ENCODE results near the gene GPATCH3. TPM values are rescaled to one million over a fixed set of nuclear protein-coding genes. Genes with fewer than 3 reads are reported as not detected.

The GPATCH3 gene
- total and polyA plus RNA-seq, 5 experiments from 2014 or later = 10.9 to 30.3 (median 15.2) TPM

- Mint-ChIP-seq H3K27ac (no peak overlapping the region), H3K4me1 (peaks cover 6 to 16% (median 13%) of the 10 kb centered on the region in 4 donors), H3K4me3 (no peak overlapping the region), H3K9me3 (no peaks in the 10 kb centered on the region), H3K36me3 (peaks cover 0 to 19% (median 0%) of the 10 kb centered on the region in 3 donors), H3K27me3 (no peaks in the 10 kb centered on the region)
- ATAC-seq = no peak
- POLR2A ChIA-PET = interaction anchor here (0.6 to 1.1 kb wide), 2 partner anchors 12 to 30 kb away, joined by 3 to 4 read pairs; no protein-coding TSS in a partner anchor
- no peak for DNase-seq
Measured at GRCh38 chr1:26858891-26859640, 41.2 kb downstream of the GPATCH3 start.

- Mint-ChIP-seq H3K4me3 (no peak overlapping the region), H3K9me3 (no peaks in the 10 kb centered on the region), H3K27ac (peak overlapping the region in 1 of 10 donors; percentile 4), H3K36me3 (peaks cover 0 to 25% (median 0%) of the 10 kb centered on the region in 3 donors), H3K4me1 (peaks cover 3 to 9% (median 5%) of the 10 kb centered on the region in 4 donors), H3K27me3 (no peaks in the 10 kb centered on the region)
- ATAC-seq (no peak), DNase-seq (no peak)
- POLR2A ChIA-PET = interaction anchor here (0.5 to 1.1 kb wide), 3 partner anchors 13 to 39 kb away, joined by 3 to 4 read pairs (median 3); no protein-coding TSS in a partner anchor
Measured at GRCh38 chr1:26858160-26858559, 42.1 kb downstream of the GPATCH3 start.

- no peak for DNase-seq
- H3K27ac Mint-ChIP-seq = peak overlapping the region in 2 of 10 donors; percentile 4 to 29
- peaks cover 0 to 31% (median 3%) of the 10 kb centered on the region in 3 donors for H3K36me3 Mint-ChIP-seq
- no peaks in the 10 kb centered on the region for H3K9me3 Mint-ChIP-seq
- H3K4me3 Mint-ChIP-seq = no peak overlapping the region
- H3K27me3 Mint-ChIP-seq = no peaks in the 10 kb centered on the region
- POLR2A ChIA-PET = interaction anchor here (0.5 to 0.7 kb wide), 2 partner anchors 19 to 39 kb away, joined by 3 read pairs; no protein-coding TSS in a partner anchor
- no peak for ATAC-seq
- H3K4me1 Mint-ChIP-seq = peaks cover 0 to 4% (median 3%) of the 10 kb centered on the region in 4 donors
Measured at GRCh38 chr1:26857473-26858060, 42.7 kb downstream of the GPATCH3 start.

GRCh38 chr1:26856604-26857469 is 43.4 kb downstream of the GPATCH3 start:
- Mint-ChIP-seq H3K4me3 (no peak overlapping the region), H3K27ac (peak overlapping the region in 1 of 10 donors; percentile 10), H3K4me1 (peaks cover 0 to 2% (median 0%) of the 10 kb centered on the region in 4 donors), H3K9me3 (no peaks in the 10 kb centered on the region), H3K27me3 (no peaks in the 10 kb centered on the region), H3K36me3 (peaks cover 0 to 38% (median 5%) of the 10 kb centered on the region in 3 donors)
- POLR2A ChIA-PET = interaction anchor here (1.4 kb wide), 1 partner anchor 8 kb away, joined by 6 read pairs; no protein-coding TSS in a partner anchor
- DNase-seq (no peak), ATAC-seq (no peak)

GRCh38 chr1:26856181-26856580 is 44.1 kb downstream of the GPATCH3 start:
- H3K27me3 Mint-ChIP-seq = no peaks in the 10 kb centered on the region
- peaks cover 0 to 45% (median 12%) of the 10 kb centered on the region in 3 donors for H3K36me3 Mint-ChIP-seq
- no peaks in the 10 kb centered on the region for H3K9me3 Mint-ChIP-seq
- H3K4me3 Mint-ChIP-seq = no peak overlapping the region
- peak overlapping the region in 1 of 10 donors; percentile 37 for H3K27ac Mint-ChIP-seq
- DNase-seq (no peak), ATAC-seq (no peak)
- H3K4me1 Mint-ChIP-seq = peaks cover 0 to 2% (median 0%) of the 10 kb centered on the region in 4 donors
- POLR2A ChIA-PET = interaction anchor here (1.4 kb wide), 1 partner anchor 8 kb away, joined by 6 read pairs; no protein-coding TSS in a partner anchor

- Mint-ChIP-seq H3K27ac (peak overlapping the region in 1 of 10 donors; percentile 37), H3K9me3 (no peaks in the 10 kb centered on the region), H3K4me1 (peaks cover 0 to 2% (median 0%) of the 10 kb centered on the region in 4 donors), H3K36me3 (peaks cover 0 to 50% (median 12%) of the 10 kb centered on the region in 3 donors), H3K4me3 (no peak overlapping the region), H3K27me3 (no peaks in the 10 kb centered on the region)
- ATAC-seq = no peak
- no peak for DNase-seq
- POLR2A ChIA-PET = interaction anchor here (0.7 to 1.4 kb wide), 2 partner anchors 9 to 23 kb away, joined by 3 to 6 read pairs; no protein-coding TSS in a partner anchor
Measured at GRCh38 chr1:26855636-26856035, 44.6 kb downstream of the GPATCH3 start.

- Mint-ChIP-seq H3K4me1 (peaks cover 0 to 2% (median 0%) of the 10 kb centered on the region in 4 donors), H3K9me3 (no peaks in the 10 kb centered on the region), H3K4me3 (no peak overlapping the region), H3K27me3 (no peaks in the 10 kb centered on the region), H3K27ac (peak overlapping the region in 1 of 10 donors; percentile 18), H3K36me3 (peaks cover 0 to 57% (median 12%) of the 10 kb centered on the region in 3 donors)
- DNase-seq (no peak), ATAC-seq (no peak)
- POLR2A ChIA-PET = interaction anchor here (0.7 kb wide), 1 partner anchor 22 kb away, joined by 3 read pairs; no protein-coding TSS in a partner anchor
Measured at GRCh38 chr1:26854906-26855305, 45.4 kb downstream of the GPATCH3 start.

- peak overlapping the region in 2 of 10 donors; percentile 18 to 37 for H3K27ac Mint-ChIP-seq
- peaks cover 0 to 68% (median 12%) of the 10 kb centered on the region in 3 donors for H3K36me3 Mint-ChIP-seq
- POLR2A ChIA-PET = no interaction called here
- no peak overlapping the region for H3K4me3 Mint-ChIP-seq
- ATAC-seq = no peak
- no peaks in the 10 kb centered on the region for H3K9me3 Mint-ChIP-seq
- no peaks in the 10 kb centered on the region for H3K27me3 Mint-ChIP-seq
- H3K4me1 Mint-ChIP-seq = peaks cover 0 to 2% (median 0%) of the 10 kb centered on the region in 4 donors
- no peak for DNase-seq
Measured at GRCh38 chr1:26853600-26853999, 46.7 kb downstream of the GPATCH3 start.

GRCh38 chr1:26853156-26853555 is 47.1 kb downstream of the GPATCH3 start:
- DNase-seq (peak; percentile 62 to 91 (median 76)), ATAC-seq (peak; percentile 94 to 97)
- Mint-ChIP-seq H3K27me3 (no peaks in the 10 kb centered on the region), H3K4me1 (peaks cover 0 to 2% (median 0%) of the 10 kb centered on the region in 4 donors), H3K27ac (peak overlapping the region in 2 of 10 donors; percentile 12 to 20), H3K4me3 (peak overlapping the region in 1 of 10 donors; percentile 5), H3K9me3 (no peaks in the 10 kb centered on the region), H3K36me3 (peaks cover 0 to 72% (median 12%) of the 10 kb centered on the region in 3 donors)
- POLR2A ChIA-PET = no interaction called here

GRCh38 chr1:26852701-26853100 is 47.6 kb downstream of the GPATCH3 start:
- Mint-ChIP-seq H3K4me1 (peaks cover 0 to 3% (median 0%) of the 10 kb centered on the region in 4 donors), H3K27ac (peak overlapping the region in 2 of 10 donors; percentile 15 to 32), H3K9me3 (no peaks in the 10 kb centered on the region), H3K36me3 (peaks cover 0 to 77% (median 13%) of the 10 kb centered on the region in 3 donors), H3K4me3 (no peak overlapping the region), H3K27me3 (no peaks in the 10 kb centered on the region)
- POLR2A ChIA-PET = no interaction called here
- no peak for ATAC-seq
- DNase-seq = no peak

- H3K27ac Mint-ChIP-seq = no peak overlapping the region
- peaks cover 0 to 6% (median 0%) of the 10 kb centered on the region in 4 donors for H3K4me1 Mint-ChIP-seq
- peaks cover 0 to 86% (median 21%) of the 10 kb centered on the region in 3 donors for H3K36me3 Mint-ChIP-seq
- ATAC-seq (no peak), DNase-seq (no peak)
- H3K4me3 Mint-ChIP-seq = no peak overlapping the region
- H3K9me3 Mint-ChIP-seq = no peaks in the 10 kb centered on the region
- no peaks in the 10 kb centered on the region for H3K27me3 Mint-ChIP-seq
- POLR2A ChIA-PET = interaction anchor here (0.9 kb wide), 1 partner anchor 21 kb away, joined by 3 read pairs; no protein-coding TSS in a partner anchor
Measured at GRCh38 chr1:26851106-26851684, 49.1 kb downstream of the GPATCH3 start.

Measured in naive thymus-derived CD8-positive, alpha-beta T cell (primary cell).